ENCODE data around the gene RAI1.

GRCh38 chr17:17806611-17807274 lies 125.5 kb downstream of the RAI1 start:
- no peak for TF ChIP-seq CTCF (IDR thresholded peaks at IDR 0.05)
- TF ChIP-seq POLR2AphosphoS5 (IDR thresholded peaks at IDR 0.05): no peak
- no peak for TF ChIP-seq EP300 (IDR thresholded peaks at IDR 0.05)
- TF ChIP-seq POLR2A (IDR thresholded peaks at IDR 0.05): no peak

Data from sigmoid colon (tissue), 4 donors.